Body of pancreas (tissue), 4 donors: ENCODE results near the gene RTF1. TPM values are rescaled to one million over a fixed set of nuclear protein-coding genes. Genes with fewer than 3 reads are reported as not detected.

Experiments used
- ATAC-seq: fragments of 150-250 bp; one replicate; pipeline ENCODE4 v1.9.1; 2016
- DNase-seq, 4 donors: peaks; one replicate each; pipeline ENCODE4 v3.0.0-alpha.2; 2019
- H3K27ac ChIP-seq, 4 donors: fragments of 200-600 bp; sonication (generic); 1 replicate in 3 of 4; 2 replicates in 1 of 4; pipeline versions ENCODE4 v1.5.1 to v1.6.1; 2016 to 2019; ENCODE audit warnings: mild to moderate bottlenecking in 1 of 4, mixed read lengths in 1 of 4, moderate library complexity in 1 of 4
- H3K27me3 ChIP-seq, 2 donors: fragments of 200-600 bp; sonication (generic); one replicate each; pipeline ENCODE4 v1.6.0; 2016; ENCODE audit warnings: mild to moderate bottlenecking in 1 of 2
- H3K36me3 ChIP-seq, 2 donors: fragments of 200-600 bp; sonication (generic); replicated peaks in 1 of 2; 2 replicates each; pipeline ENCODE4 v1.5.1; 2016; ENCODE audit warnings: low read depth in 2 of 2; ENCODE audit not compliant: insufficient read depth in 1 of 2
- H3K4me1 ChIP-seq: fragments of 200-600 bp; sonication (generic); one replicate; pipeline ENCODE4 v1.6.0; 2016
- H3K4me3 ChIP-seq, 2 donors: fragments of 200-600 bp; sonication (generic); 1 replicate in 1 of 2; 2 replicates in 1 of 2; pipeline ENCODE4 v1.5.1; 2016 to 2019
- H3K9me3 ChIP-seq, 3 donors: fragments of 200-600 bp; sonication (generic); 1 replicate in 2 of 3; 2 replicates in 1 of 3; pipeline ENCODE4 v1.5.1; 2016
- CTCF ChIP-seq, 7 experiments: fragments of 450-650 bp in 4 of 7; fragments of 200-600 bp in 3 of 7; sonication (generic) in 3 of 7; IDR thresholded peaks; one replicate each; pipeline ENCODE4 v1.5.1; 2016 to 2019; ENCODE audit warnings: antibody characterized with exemption in 7 of 7
- POLR2A ChIP-seq, 3 donors: fragments of 450-650 bp; IDR thresholded peaks; one replicate each; pipeline ENCODE4 v1.6.1; 2016; ENCODE audit warnings: antibody characterized with exemption in 3 of 3, mild to moderate bottlenecking in 2 of 3
- WGBS, 2 donors: methylation state at CpG; one replicate each; pipeline ENCODE4 v1.1.5; 2017; 5-methylcytosine and 5-hydroxymethylcytosine counted together
- intact Hi-C: fragments of 100-400 bp; cut with DNase I; formaldehyde crosslinking; loops from one replicate; pipeline ENCODE4 v1.15.1; 2023
- total RNA-seq, 2 donors: library from RNA; depleted of rRNA; stranded (reverse); fragments of >200 nt; gene quantifications; one replicate each; pipeline ENCODE4 v1.1.0, GENCODE V29; 2016

The RTF1 gene
- total RNA-seq, 2 donors from 2014 or later = 10.9 to 22.1 TPM

GRCh38 chr15:41408234-41408641 is 8.7 kb upstream of the RTF1 start:
- Histone ChIP-seq H3K27ac (peak overlapping the region in 3 of 4 donors; percentile 37 to 72 (median 54)), H3K4me3 (no peak overlapping the region), H3K4me1 (peaks cover 11% of the 10 kb centered on the region), H3K9me3 (no peaks in the 10 kb centered on the region), H3K27me3 (no peaks in the 10 kb centered on the region), H3K36me3 (no peaks in the 10 kb centered on the region)
- WGBS, 2 donors = 19 to 37% methylated on average over 2 of the region's 2 CpGs
- ATAC-seq (peak; percentile 91), DNase-seq (peak; percentile 48 to 72 (median 60))
- TF ChIP-seq POLR2A (IDR thresholded peaks at IDR 0.05) = peak in 2 of 3 donors; percentile 10 to 19
- TF ChIP-seq CTCF (IDR thresholded peaks at IDR 0.05) = no peak
- intact Hi-C loops = no loop called here

- no peak overlapping the region for H3K27ac ChIP-seq
These were observed 5.9 kb upstream of the RTF1 start for GRCh38 chr15:41411031-41411430.

GRCh38 chr15:41411441-41411840 is 5.5 kb upstream of the RTF1 start:
- H3K36me3 ChIP-seq = no peaks in the 10 kb centered on the region
- no peak for ATAC-seq
- WGBS, 2 donors = 82 to 84% methylated on average over 3 of the region's 3 CpGs
- H3K4me3 ChIP-seq = no peak overlapping the region
- H3K27ac ChIP-seq = no peak overlapping the region
- no peaks in the 10 kb centered on the region for H3K9me3 ChIP-seq
- no peaks in the 10 kb centered on the region for H3K27me3 ChIP-seq
- intact Hi-C loops = no loop called here
- no peak for DNase-seq
- no peak for TF ChIP-seq CTCF (IDR thresholded peaks at IDR 0.05)
- no peak for TF ChIP-seq POLR2A (IDR thresholded peaks at IDR 0.05)
- H3K4me1 ChIP-seq = peaks cover 20% of the 10 kb centered on the region

More at GRCh38 chr15:41411031-41411430, 5.9 kb upstream of the RTF1 start:
- 79 to 82% methylated on average over 2 of the region's 2 CpGs for WGBS, 2 donors
- no peak overlapping the region for H3K4me3 ChIP-seq
- intact Hi-C loops = no loop called here
- ATAC-seq (no peak), DNase-seq (no peak)
- H3K27me3 ChIP-seq = no peaks in the 10 kb centered on the region
- TF ChIP-seq POLR2A (IDR thresholded peaks at IDR 0.05) = no peak
- no peak for TF ChIP-seq CTCF (IDR thresholded peaks at IDR 0.05)
- no peaks in the 10 kb centered on the region for H3K36me3 ChIP-seq
- H3K4me1 ChIP-seq = peaks cover 17% of the 10 kb centered on the region
- H3K9me3 ChIP-seq = no peaks in the 10 kb centered on the region

GRCh38 chr15:41416128-41416741 is 660 bp upstream of the RTF1 start:
- DNase-seq (no peak), ATAC-seq (peak; percentile 13)
- TF ChIP-seq POLR2A (IDR thresholded peaks at IDR 0.05) = no peak
- TF ChIP-seq CTCF (IDR thresholded peaks at IDR 0.05) = no peak
- Histone ChIP-seq H3K9me3 (no peaks in the 10 kb centered on the region), H3K27me3 (no peaks in the 10 kb centered on the region), H3K4me1 (peaks cover 39% of the 10 kb centered on the region), H3K36me3 (no peaks in the 10 kb centered on the region), H3K27ac (peak overlapping the region; percentile 52 to 88 (median 82)), H3K4me3 (peak overlapping the region; percentile 97 to 99)
- intact Hi-C loops = no loop called here
- WGBS, 2 donors = 25 to 31% methylated on average over 20 of the region's 20 CpGs
